ENCODE measurements around the gene WDR3.

The WDR3 gene

DNA sequence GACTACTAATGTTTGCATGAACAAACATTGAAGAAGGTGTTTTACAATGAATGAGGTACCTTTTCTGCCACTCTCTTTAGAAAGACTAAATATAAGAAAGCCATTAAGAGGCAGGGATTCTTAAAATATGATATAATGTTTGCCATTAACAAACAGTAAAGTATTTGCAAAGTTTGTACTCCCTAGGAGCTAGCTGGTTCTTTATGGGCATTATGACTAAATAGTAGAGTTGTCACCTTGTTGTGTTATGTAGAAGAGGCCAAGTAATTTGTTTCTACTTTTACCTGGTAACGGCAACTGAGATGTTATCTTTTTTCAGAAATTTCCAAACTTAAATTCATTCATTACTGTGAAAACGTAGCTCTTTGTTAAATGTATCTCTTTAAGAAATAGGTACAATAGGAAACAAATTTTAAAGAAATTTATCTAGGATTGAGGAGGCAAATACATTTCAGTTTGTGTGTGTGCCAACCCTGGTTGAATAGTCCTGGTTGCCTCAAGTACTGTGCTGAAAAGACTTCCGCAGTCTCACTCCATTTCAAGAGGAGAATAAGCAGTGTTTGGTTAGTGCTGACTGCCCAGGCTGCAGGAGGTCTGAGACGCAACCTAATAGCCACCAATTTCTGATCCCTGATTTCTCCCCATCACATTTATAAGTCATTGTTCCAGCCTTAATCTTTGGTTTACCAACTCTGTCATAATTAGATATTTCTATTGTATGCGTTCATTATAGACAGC lies 52.1 kb downstream of the WDR3 start:
- Histone ChIP-seq H3K27me3 (ENCODE audit: control insufficient read depth in 1 of 2, insufficient read depth in 2 of 2, low read length in 2 of 2) (no peaks in the 10 kb centered on the region), H3K4me1 (ENCODE audit: control insufficient read depth in 1 of 2, insufficient read depth in 2 of 2, low read length in 2 of 2) (no peaks in the 10 kb centered on the region), H3K4me3 (ENCODE audit: low read depth in 1 of 2, low read length in 2 of 2) (no peak overlapping the region), H3K27ac (ENCODE audit: low read depth, low read length) (no peak overlapping the region), H3K36me3 (ENCODE audit: control insufficient read depth in 1 of 2, insufficient read depth in 2 of 2, low read length in 2 of 2) (no peaks in the 10 kb centered on the region), H3K9me3 (ENCODE audit: control insufficient read depth in 1 of 2, low read length in 2 of 2) (no peaks in the 10 kb centered on the region), H3K9ac (ENCODE audit: low read depth in 1 of 2, low read length in 2 of 2) (no peak overlapping the region)

DNA sequence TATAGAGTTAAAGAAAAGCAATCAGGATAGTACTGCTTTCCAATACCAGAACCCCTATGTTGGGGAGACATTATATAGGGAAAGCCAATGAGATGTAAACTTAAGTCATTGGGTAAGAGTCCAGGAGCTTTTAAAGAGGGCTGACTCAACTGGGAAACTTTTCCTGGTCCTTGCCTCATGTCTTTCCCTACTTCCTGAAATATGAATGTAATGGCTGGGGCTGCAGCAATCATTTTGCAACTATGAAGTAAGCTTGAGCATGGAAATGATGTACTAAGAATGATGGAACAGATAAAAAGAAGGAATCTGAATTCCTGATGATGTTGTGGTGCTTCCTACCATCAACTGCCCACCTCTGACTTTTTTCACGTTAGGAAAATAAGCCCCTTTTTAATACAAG lies 55.7 kb downstream of the WDR3 start:
- Histone ChIP-seq H3K36me3 (ENCODE audit: control insufficient read depth in 1 of 2, insufficient read depth in 2 of 2, low read length in 2 of 2) (no peaks in the 10 kb centered on the region), H3K27ac (ENCODE audit: low read depth, low read length) (no peak overlapping the region), H3K9ac (ENCODE audit: low read depth in 1 of 2, low read length in 2 of 2) (no peak overlapping the region), H3K27me3 (ENCODE audit: control insufficient read depth in 1 of 2, insufficient read depth in 2 of 2, low read length in 2 of 2) (no peaks in the 10 kb centered on the region), H3K9me3 (ENCODE audit: control insufficient read depth in 1 of 2, low read length in 2 of 2) (no peaks in the 10 kb centered on the region), H3K4me1 (ENCODE audit: control insufficient read depth in 1 of 2, insufficient read depth in 2 of 2, low read length in 2 of 2) (no peaks in the 10 kb centered on the region), H3K4me3 (ENCODE audit: low read depth in 1 of 2, low read length in 2 of 2) (no peak overlapping the region)

DNA sequence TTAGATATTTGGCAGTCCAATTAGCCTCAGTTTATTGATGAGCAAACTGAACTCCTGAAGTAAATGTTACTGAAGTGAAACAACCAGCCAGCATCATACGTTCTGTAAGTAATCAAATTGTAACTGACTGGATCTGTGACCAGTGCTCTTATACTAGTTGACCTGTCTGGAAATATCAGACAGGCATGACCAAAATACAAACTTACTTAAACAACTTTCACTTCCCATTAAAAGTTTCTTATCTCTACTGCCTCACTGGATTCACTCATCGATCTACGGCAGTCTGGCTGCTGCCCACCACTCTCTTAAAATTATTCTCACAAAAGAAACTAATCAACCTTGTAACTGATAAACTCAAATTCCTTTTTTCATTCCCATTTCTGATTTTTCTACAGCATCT lies 56.4 kb downstream of the WDR3 start:
- no peaks in the 10 kb centered on the region for H3K36me3 ChIP-seq (ENCODE audit: control insufficient read depth in 1 of 2, insufficient read depth in 2 of 2, low read length in 2 of 2)
- no peaks in the 10 kb centered on the region for H3K27me3 ChIP-seq (ENCODE audit: control insufficient read depth in 1 of 2, insufficient read depth in 2 of 2, low read length in 2 of 2)
- H3K9me3 ChIP-seq (ENCODE audit: control insufficient read depth in 1 of 2, low read length in 2 of 2): no peaks in the 10 kb centered on the region
- H3K4me3 ChIP-seq (ENCODE audit: low read depth in 1 of 2, low read length in 2 of 2): no peak overlapping the region
- no peak overlapping the region for H3K9ac ChIP-seq (ENCODE audit: low read depth in 1 of 2, low read length in 2 of 2)
- no peaks in the 10 kb centered on the region for H3K4me1 ChIP-seq (ENCODE audit: control insufficient read depth in 1 of 2, insufficient read depth in 2 of 2, low read length in 2 of 2)
- H3K27ac ChIP-seq (ENCODE audit: low read depth, low read length): no peak overlapping the region

DNA sequence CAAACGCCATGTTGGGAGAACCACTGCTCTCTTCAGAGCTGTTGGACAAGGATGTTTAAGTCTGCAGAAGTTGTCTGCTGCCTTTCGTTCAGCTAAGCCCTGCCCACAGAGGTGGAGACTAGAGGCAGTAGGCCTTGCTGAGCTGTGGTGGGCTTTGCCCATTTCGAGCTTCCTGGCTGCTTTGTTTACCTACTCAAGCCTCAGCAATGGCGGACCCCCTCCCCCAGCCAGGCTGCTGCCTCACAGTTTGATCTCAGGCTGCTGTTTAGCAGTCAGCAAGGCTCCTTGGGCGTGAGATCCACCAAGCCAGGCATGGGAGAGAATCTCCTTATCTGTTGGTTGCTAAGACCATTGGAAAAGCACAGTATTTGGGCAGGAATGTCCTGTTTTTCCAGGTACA lies 74.8 kb downstream of the WDR3 start:
- H3K9me3 ChIP-seq (ENCODE audit: control insufficient read depth in 1 of 2, low read length in 2 of 2): no peaks in the 10 kb centered on the region

DNA sequence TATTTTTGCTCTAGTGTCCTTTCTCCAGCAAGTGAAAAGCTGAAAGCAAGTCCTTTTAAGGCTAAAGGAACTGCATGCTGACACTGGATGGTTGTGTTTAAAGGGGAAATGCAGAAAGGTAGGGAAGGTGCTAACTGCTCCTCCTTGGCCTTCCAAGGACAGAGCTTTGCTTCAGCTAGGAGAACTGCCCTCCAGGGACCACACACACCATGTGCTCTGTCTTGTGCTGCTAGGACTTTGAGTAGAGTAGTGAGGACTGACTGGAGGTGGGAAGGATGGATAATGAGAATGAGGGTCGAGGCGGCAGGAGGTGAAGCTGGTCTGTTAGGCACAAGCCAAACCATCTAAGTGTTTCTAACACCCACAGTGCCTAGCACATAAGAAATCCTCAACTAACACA lies 77.9 kb downstream of the WDR3 start:
- Histone ChIP-seq H3K27ac (ENCODE audit: low read depth, low read length) (no peak overlapping the region), H3K27me3 (ENCODE audit: control insufficient read depth in 1 of 2, insufficient read depth in 2 of 2, low read length in 2 of 2) (no peaks in the 10 kb centered on the region), H3K4me1 (ENCODE audit: control insufficient read depth in 1 of 2, insufficient read depth in 2 of 2, low read length in 2 of 2) (no peaks in the 10 kb centered on the region)

More for the DNA sequence above, 74.8 kb downstream of the WDR3 start:
- no peaks in the 10 kb centered on the region for H3K27me3 ChIP-seq (ENCODE audit: control insufficient read depth in 1 of 2, insufficient read depth in 2 of 2, low read length in 2 of 2)
- H3K4me3 ChIP-seq (ENCODE audit: low read depth in 1 of 2, low read length in 2 of 2): no peak overlapping the region
- no peak overlapping the region for H3K9ac ChIP-seq (ENCODE audit: low read depth in 1 of 2, low read length in 2 of 2)
- no peaks in the 10 kb centered on the region for H3K4me1 ChIP-seq (ENCODE audit: control insufficient read depth in 1 of 2, insufficient read depth in 2 of 2, low read length in 2 of 2)
- no peaks in the 10 kb centered on the region for H3K36me3 ChIP-seq (ENCODE audit: control insufficient read depth in 1 of 2, insufficient read depth in 2 of 2, low read length in 2 of 2)
- H3K27ac ChIP-seq (ENCODE audit: low read depth, low read length): no peak overlapping the region

DNA sequence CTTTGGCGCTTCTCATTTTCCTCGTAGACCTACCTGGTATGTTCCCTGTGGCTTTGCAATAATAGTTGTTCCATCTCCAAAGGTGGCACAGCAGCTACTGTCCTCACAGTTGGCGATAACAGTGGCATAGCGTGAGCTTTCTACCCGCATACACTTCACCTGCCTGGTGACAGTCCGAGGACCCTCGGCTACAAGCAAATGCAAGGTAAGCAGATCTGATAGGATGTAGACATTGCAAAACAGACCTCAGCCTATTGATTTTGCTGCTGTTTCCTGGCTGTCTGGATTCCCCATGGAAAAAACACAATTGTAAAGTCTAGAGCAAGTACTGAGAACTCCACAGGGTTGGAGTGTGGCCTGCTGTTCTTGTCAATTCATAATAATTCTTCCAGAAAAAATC lies 78.5 kb downstream of the WDR3 start:
- Histone ChIP-seq H3K9me3 (ENCODE audit: control insufficient read depth in 1 of 2, low read length in 2 of 2) (no peaks in the 10 kb centered on the region), H3K27ac (ENCODE audit: low read depth, low read length) (no peak overlapping the region), H3K9ac (ENCODE audit: low read depth in 1 of 2, low read length in 2 of 2) (no peak overlapping the region), H3K36me3 (ENCODE audit: control insufficient read depth in 1 of 2, insufficient read depth in 2 of 2, low read length in 2 of 2) (no peaks in the 10 kb centered on the region), H3K27me3 (ENCODE audit: control insufficient read depth in 1 of 2, insufficient read depth in 2 of 2, low read length in 2 of 2) (no peaks in the 10 kb centered on the region), H3K4me1 (ENCODE audit: control insufficient read depth in 1 of 2, insufficient read depth in 2 of 2, low read length in 2 of 2) (no peaks in the 10 kb centered on the region), H3K4me3 (ENCODE audit: low read depth in 1 of 2, low read length in 2 of 2) (no peak overlapping the region)

More for the DNA sequence above, 77.9 kb downstream of the WDR3 start:
- Histone ChIP-seq H3K9me3 (ENCODE audit: control insufficient read depth in 1 of 2, low read length in 2 of 2) (no peaks in the 10 kb centered on the region), H3K9ac (ENCODE audit: low read depth in 1 of 2, low read length in 2 of 2) (no peak overlapping the region), H3K4me3 (ENCODE audit: low read depth in 1 of 2, low read length in 2 of 2) (no peak overlapping the region), H3K36me3 (ENCODE audit: control insufficient read depth in 1 of 2, insufficient read depth in 2 of 2, low read length in 2 of 2) (no peaks in the 10 kb centered on the region)

DNA sequence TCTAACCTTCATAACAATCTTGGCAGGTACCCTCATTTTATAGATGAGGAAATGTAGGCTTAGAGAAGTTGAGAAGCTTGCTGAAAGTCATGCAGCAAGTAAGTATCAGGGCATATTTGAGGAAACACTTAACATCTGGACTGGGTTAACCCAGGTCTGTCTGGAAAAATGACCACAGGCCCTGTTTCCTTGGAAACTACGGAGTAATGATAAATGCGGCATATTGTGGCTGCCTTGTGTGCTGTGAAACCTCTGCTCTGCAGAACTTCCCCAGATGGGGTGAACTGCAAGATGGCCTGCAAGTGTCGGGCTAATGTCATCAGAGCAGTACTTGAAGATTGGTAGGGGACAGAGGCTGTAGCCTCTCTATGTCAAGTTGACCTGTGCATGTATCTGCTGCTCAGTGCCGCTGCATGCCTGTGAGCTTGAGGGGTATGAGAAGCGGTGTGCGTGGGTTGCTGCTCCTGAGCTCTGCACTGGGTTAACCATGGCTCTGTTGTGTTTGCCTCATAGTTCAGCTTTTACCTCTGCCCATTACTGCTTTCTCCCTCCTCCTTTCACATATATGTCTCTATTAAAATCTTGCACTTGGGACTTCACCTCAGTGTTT lies 83.1 kb downstream of the WDR3 start:
- Histone ChIP-seq H3K4me3 (ENCODE audit: low read depth in 1 of 2, low read length in 2 of 2) (no peak overlapping the region), H3K9me3 (ENCODE audit: control insufficient read depth in 1 of 2, low read length in 2 of 2) (no peaks in the 10 kb centered on the region), H3K27me3 (ENCODE audit: control insufficient read depth in 1 of 2, insufficient read depth in 2 of 2, low read length in 2 of 2) (no peaks in the 10 kb centered on the region)

DNA sequence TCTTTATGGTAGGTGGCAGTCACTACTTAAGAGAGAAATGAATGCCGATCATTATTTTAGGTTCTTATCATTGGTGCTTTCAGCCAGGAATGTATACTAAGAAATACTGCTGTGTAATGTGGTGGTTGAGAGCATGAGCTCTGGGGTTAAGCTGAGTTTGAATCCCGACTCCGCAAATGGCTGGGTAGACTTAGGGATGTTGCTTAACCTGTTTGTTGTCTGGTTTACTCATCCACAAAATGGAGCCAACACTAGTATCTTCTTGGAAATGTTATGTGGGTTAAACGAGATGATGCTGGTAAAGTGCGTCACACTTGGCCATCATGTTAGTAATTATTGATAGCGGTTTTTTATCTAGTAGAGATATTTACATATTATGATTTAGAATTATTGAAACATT lies 83.8 kb downstream of the WDR3 start:
- Histone ChIP-seq H3K4me3 (ENCODE audit: low read depth in 1 of 2, low read length in 2 of 2) (no peak overlapping the region), H3K27ac (ENCODE audit: low read depth, low read length) (no peak overlapping the region), H3K4me1 (ENCODE audit: control insufficient read depth in 1 of 2, insufficient read depth in 2 of 2, low read length in 2 of 2) (no peaks in the 10 kb centered on the region)

More for the DNA sequence above, 83.1 kb downstream of the WDR3 start:
- no peak overlapping the region for H3K9ac ChIP-seq (ENCODE audit: low read depth in 1 of 2, low read length in 2 of 2)
- no peaks in the 10 kb centered on the region for H3K4me1 ChIP-seq (ENCODE audit: control insufficient read depth in 1 of 2, insufficient read depth in 2 of 2, low read length in 2 of 2)
- no peak overlapping the region for H3K27ac ChIP-seq (ENCODE audit: low read depth, low read length)
- no peaks in the 10 kb centered on the region for H3K36me3 ChIP-seq (ENCODE audit: control insufficient read depth in 1 of 2, insufficient read depth in 2 of 2, low read length in 2 of 2)

DNA sequence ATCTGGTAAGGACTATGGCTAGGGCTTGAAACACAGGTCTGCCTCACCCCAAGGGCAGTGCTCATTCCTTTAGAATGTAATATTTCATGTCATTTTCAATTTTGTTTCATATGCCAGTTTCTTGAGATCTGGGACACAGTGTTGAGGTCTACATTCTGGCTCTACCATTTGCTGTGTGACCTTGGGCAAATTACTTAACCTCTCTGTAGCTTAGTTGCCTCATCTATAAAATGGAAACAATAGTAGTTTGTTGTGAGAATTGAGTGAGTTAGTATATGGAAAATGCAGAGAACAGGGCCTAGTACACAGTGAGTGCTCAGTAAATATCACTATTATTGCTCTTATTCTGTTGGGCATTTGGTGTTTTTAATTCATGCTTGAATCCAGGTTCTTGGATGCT lies 84.4 kb downstream of the WDR3 start:
- Histone ChIP-seq H3K4me1 (ENCODE audit: control insufficient read depth in 1 of 2, insufficient read depth in 2 of 2, low read length in 2 of 2) (no peaks in the 10 kb centered on the region), H3K9ac (ENCODE audit: low read depth in 1 of 2, low read length in 2 of 2) (no peak overlapping the region), H3K36me3 (ENCODE audit: control insufficient read depth in 1 of 2, insufficient read depth in 2 of 2, low read length in 2 of 2) (no peaks in the 10 kb centered on the region)

More for the DNA sequence above, 83.8 kb downstream of the WDR3 start:
- H3K36me3 ChIP-seq (ENCODE audit: control insufficient read depth in 1 of 2, insufficient read depth in 2 of 2, low read length in 2 of 2): no peaks in the 10 kb centered on the region
- no peaks in the 10 kb centered on the region for H3K9me3 ChIP-seq (ENCODE audit: control insufficient read depth in 1 of 2, low read length in 2 of 2)
- no peaks in the 10 kb centered on the region for H3K27me3 ChIP-seq (ENCODE audit: control insufficient read depth in 1 of 2, insufficient read depth in 2 of 2, low read length in 2 of 2)
- no peak overlapping the region for H3K9ac ChIP-seq (ENCODE audit: low read depth in 1 of 2, low read length in 2 of 2)

More for the DNA sequence above, 84.4 kb downstream of the WDR3 start:
- Histone ChIP-seq H3K4me3 (ENCODE audit: low read depth in 1 of 2, low read length in 2 of 2) (no peak overlapping the region), H3K9me3 (ENCODE audit: control insufficient read depth in 1 of 2, low read length in 2 of 2) (no peaks in the 10 kb centered on the region), H3K27ac (ENCODE audit: low read depth, low read length) (no peak overlapping the region), H3K27me3 (ENCODE audit: control insufficient read depth in 1 of 2, insufficient read depth in 2 of 2, low read length in 2 of 2) (no peaks in the 10 kb centered on the region)
